Uterus (tissue), 4 donors: ENCODE results near the gene NMT2. TPM values are rescaled to one million over a fixed set of nuclear protein-coding genes. Genes with fewer than 3 reads are reported as not detected.

Experiments used
- DNase-seq, 2 donors: peaks; one replicate each; pipeline ENCODE4 v3.0.0-alpha.2; 2019 to 2020
- H3K27ac ChIP-seq, 2 donors: fragments of 200-600 bp; sonication (generic); 1 replicate in 1 of 2; 2 replicates in 1 of 2; pipeline ENCODE4 v1.5.1; 2016 to 2018
- H3K27me3 ChIP-seq, 2 donors: fragments of 200-600 bp; sonication (generic); one replicate each; pipeline ENCODE4 v1.5.1; 2018 to 2019; ENCODE audit warnings: control low read depth in 1 of 2
- H3K36me3 ChIP-seq, 2 donors: fragments of 200-600 bp; sonication (generic); one replicate each; pipeline ENCODE4 v1.5.1; 2019; ENCODE audit warnings: control low read depth in 1 of 2
- H3K4me1 ChIP-seq, 2 donors: fragments of 200-600 bp; sonication (generic); one replicate each; pipeline ENCODE4 v1.5.1; 2018 to 2019; ENCODE audit warnings: control low read depth in 1 of 2
- H3K4me3 ChIP-seq, 2 donors: fragments of 200-600 bp; sonication (generic); 1 replicate in 1 of 2; 2 replicates in 1 of 2; pipeline ENCODE4 v1.5.1; 2018 to 2019; ENCODE audit warnings: mild to moderate bottlenecking in 1 of 2
- H3K9me3 ChIP-seq, 2 donors: fragments of 200-600 bp; sonication (generic); one replicate each; pipeline ENCODE4 v1.5.1; 2019; ENCODE audit warnings: control low read depth in 1 of 2
- CTCF ChIP-seq, 4 experiments: fragments of 200-600 bp in 2 of 4; fragments of 450-650 bp in 2 of 4; sonication (generic) in 2 of 4; IDR thresholded peaks; one replicate each; pipeline ENCODE4 v1.5.1; 2016 to 2019; ENCODE audit warnings: antibody characterized with exemption in 4 of 4, mild to moderate bottlenecking in 2 of 4, moderate library complexity in 1 of 4
- POLR2A ChIP-seq, 2 donors: fragments of 450-650 bp; IDR thresholded peaks; one replicate each; pipeline ENCODE4 v1.6.1; 2016; ENCODE audit warnings: antibody characterized with exemption in 2 of 2, mild to moderate bottlenecking in 1 of 2, moderate library complexity in 1 of 2
- intact Hi-C: fragments of 100-400 bp; cut with DNase I; formaldehyde crosslinking; loops from one replicate; pipeline ENCODE4 v1.15.1; 2023; ENCODE audit warnings: low total_unique reads
- small RNA-seq: library from RNA; depleted of rRNA; stranded (forward); fragments of <200 nt; gene quantifications from one replicate; pipeline ENCODE3, GENCODE V24; 2016
- total RNA-seq, 4 donors: library from RNA; depleted of rRNA in 3 of 4; stranded (reverse); fragments of >200 nt in 3 of 4; gene quantifications; one replicate each; pipeline versions ENCODE4 v1.1.0 to v1.2.4, GENCODE V29; 2014 to 2023
- donor health status: DM: yes; HTN: yes; CAD: no.

NMT2 gene
- total RNA-seq, 4 donors from 2014 or later: 7.4 to 42.7 (median 35.5) TPM

GRCh38 chr10:15068802-15069201 lies 99.7 kb downstream of the NMT2 start:
- Histone ChIP-seq H3K27ac (no peak overlapping the region), H3K36me3 (no peaks in the 10 kb centered on the region), H3K27me3 (no peaks in the 10 kb centered on the region), H3K4me1 (no peaks in the 10 kb centered on the region), H3K9me3 (peaks cover 0 to 5% of the 10 kb centered on the region in 2 donors), H3K4me3 (no peak overlapping the region)
- TF ChIP-seq POLR2A (IDR thresholded peaks at IDR 0.05) (no peak), CTCF (IDR thresholded peaks at IDR 0.05) (no peak)
- intact Hi-C loops: no loop called here
- no peak for DNase-seq

- H3K4me1 ChIP-seq: no peaks in the 10 kb centered on the region
- intact Hi-C loops: no loop called here
- TF ChIP-seq CTCF (IDR thresholded peaks at IDR 0.05) (no peak), POLR2A (IDR thresholded peaks at IDR 0.05) (no peak)
- DNase-seq: no peak
- no peaks in the 10 kb centered on the region for H3K27me3 ChIP-seq
- peaks cover 0 to 5% of the 10 kb centered on the region in 2 donors for H3K9me3 ChIP-seq
- H3K27ac ChIP-seq: no peak overlapping the region
- H3K36me3 ChIP-seq: no peaks in the 10 kb centered on the region
- no peak overlapping the region for H3K4me3 ChIP-seq
Measured at GRCh38 chr10:15067154-15067553, 101.3 kb downstream of the NMT2 start.

GRCh38 chr10:15060638-15061037 lies 107.9 kb downstream of the NMT2 start:
- H3K27ac ChIP-seq: no peak overlapping the region
- peaks cover 0 to 5% of the 10 kb centered on the region in 2 donors for H3K9me3 ChIP-seq
- no peak overlapping the region for H3K4me3 ChIP-seq
- DNase-seq: no peak
- H3K36me3 ChIP-seq: no peaks in the 10 kb centered on the region
- TF ChIP-seq CTCF (IDR thresholded peaks at IDR 0.05) (no peak), POLR2A (IDR thresholded peaks at IDR 0.05) (no peak)
- H3K27me3 ChIP-seq: no peaks in the 10 kb centered on the region
- no peaks in the 10 kb centered on the region for H3K4me1 ChIP-seq
- intact Hi-C loops: no loop called here

- DNase-seq: no peak
- Histone ChIP-seq H3K4me1 (no peaks in the 10 kb centered on the region), H3K36me3 (no peaks in the 10 kb centered on the region), H3K27ac (no peak overlapping the region), H3K4me3 (no peak overlapping the region), H3K27me3 (no peaks in the 10 kb centered on the region), H3K9me3 (no peaks in the 10 kb centered on the region)
- intact Hi-C loops: no loop called here
- no peak for TF ChIP-seq POLR2A (IDR thresholded peaks at IDR 0.05)
- TF ChIP-seq CTCF (IDR thresholded peaks at IDR 0.05): no peak
Measured at GRCh38 chr10:15059914-15060313, 108.6 kb downstream of the NMT2 start.

GRCh38 chr10:15058689-15059088 lies 109.8 kb downstream of the NMT2 start:
- TF ChIP-seq CTCF (IDR thresholded peaks at IDR 0.05) (no peak), POLR2A (IDR thresholded peaks at IDR 0.05) (no peak)
- Histone ChIP-seq H3K27ac (no peak overlapping the region), H3K4me1 (no peaks in the 10 kb centered on the region), H3K27me3 (no peaks in the 10 kb centered on the region), H3K4me3 (no peak overlapping the region), H3K36me3 (no peaks in the 10 kb centered on the region), H3K9me3 (no peaks in the 10 kb centered on the region)
- no peak for DNase-seq
- intact Hi-C loops: no loop called here

Small RNAs within 50 kb of the gene (small RNA-seq; reads per million reads assigned to genes)
- gene AL590365.1: not detected

Other genes with a start within 250 kb of the NMT2 start
- 10 to 100 TPM; 10.5 to 22.6 (median 16.6) TPM for gene DCLRE1C, start 214.6 kb downstream of the NMT2 start, total RNA-seq
- gene MEIG1, start 209.3 kb downstream of the NMT2 start, total RNA-seq: not detected
- 1 to 10 TPM in 1 of 4 donors, not detected in 3; 2.2 TPM for gene OLAH, start 124.8 kb downstream of the NMT2 start, total RNA-seq
- 10 to 100 TPM in 1 of 4 donors, under 1 TPM in 1, not detected in 2; 0.37 to 12.2 TPM for gene ACBD7, start 79.9 kb downstream of the NMT2 start, total RNA-seq
- gene RPP38, start 71.3 kb downstream of the NMT2 start, total RNA-seq: 10 to 100 TPM in 2 of 4 donors, 1 to 10 TPM in 1, under 1 TPM in 1; 0.29 to 17.4 (median 9.2) TPM
- 10 to 100 TPM in 3 of 4 donors, 1 to 10 TPM in 1; 7.4 to 40.4 (median 21.6) TPM for gene FAM171A1, start 202.6 kb upstream of the NMT2 start, total RNA-seq